Measurements from ENCODE around the gene PGLYRP4.

Gene PGLYRP4

DNA sequence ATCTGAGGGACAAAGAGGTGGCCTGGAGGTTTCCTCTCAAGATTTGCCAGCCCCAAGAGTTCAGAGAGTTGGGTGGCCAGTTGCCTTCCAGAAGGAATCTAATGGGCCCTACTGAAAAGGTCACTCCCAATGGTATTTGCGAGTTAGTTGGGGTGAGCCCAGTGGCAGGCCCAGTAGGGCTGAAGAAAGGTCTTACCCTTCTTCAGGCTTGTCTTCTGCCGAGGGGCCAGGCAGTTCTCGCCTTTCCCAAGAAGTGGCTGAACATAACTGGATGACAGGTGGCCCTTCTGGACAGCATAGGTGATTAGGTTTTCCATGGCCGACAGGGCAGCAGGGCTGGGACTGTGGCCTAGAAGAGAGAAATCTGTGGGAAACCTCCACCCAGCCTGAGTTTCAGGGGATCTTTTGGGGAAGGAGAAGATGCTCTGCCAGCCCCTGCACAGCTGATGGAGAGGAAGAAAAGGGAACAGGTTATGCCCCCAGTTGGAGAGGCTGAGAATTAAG is 7.2 kb downstream of the PGLYRP4 start:
- no peak for DNase-seq (ENCODE audit: low spot score)
- in situ Hi-C loops (cut with MboI; ENCODE audit: low pct_unique_long_range_greater_than_20kb, low sequenced_read_pairs, unreplicated experiment) = no loop called here
- TF ChIP-seq, protein P1, sequence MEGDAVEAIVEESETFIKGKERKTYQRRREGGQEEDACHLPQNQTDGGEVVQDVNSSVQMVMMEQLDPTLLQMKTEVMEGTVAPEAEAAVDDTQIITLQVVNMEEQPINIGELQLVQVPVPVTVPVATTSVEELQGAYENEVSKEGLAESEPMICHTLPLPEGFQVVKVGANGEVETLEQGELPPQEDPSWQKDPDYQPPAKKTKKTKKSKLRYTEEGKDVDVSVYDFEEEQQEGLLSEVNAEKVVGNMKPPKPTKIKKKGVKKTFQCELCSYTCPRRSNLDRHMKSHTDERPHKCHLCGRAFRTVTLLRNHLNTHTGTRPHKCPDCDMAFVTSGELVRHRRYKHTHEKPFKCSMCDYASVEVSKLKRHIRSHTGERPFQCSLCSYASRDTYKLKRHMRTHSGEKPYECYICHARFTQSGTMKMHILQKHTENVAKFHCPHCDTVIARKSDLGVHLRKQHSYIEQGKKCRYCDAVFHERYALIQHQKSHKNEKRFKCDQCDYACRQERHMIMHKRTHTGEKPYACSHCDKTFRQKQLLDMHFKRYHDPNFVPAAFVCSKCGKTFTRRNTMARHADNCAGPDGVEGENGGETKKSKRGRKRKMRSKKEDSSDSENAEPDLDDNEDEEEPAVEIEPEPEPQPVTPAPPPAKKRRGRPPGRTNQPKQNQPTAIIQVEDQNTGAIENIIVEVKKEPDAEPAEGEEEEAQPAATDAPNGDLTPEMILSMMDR (IDR thresholded peaks at IDR 0.05; ENCODE audit: extremely low read depth, insufficient read depth, missing control alignments) = no peak

DNA sequence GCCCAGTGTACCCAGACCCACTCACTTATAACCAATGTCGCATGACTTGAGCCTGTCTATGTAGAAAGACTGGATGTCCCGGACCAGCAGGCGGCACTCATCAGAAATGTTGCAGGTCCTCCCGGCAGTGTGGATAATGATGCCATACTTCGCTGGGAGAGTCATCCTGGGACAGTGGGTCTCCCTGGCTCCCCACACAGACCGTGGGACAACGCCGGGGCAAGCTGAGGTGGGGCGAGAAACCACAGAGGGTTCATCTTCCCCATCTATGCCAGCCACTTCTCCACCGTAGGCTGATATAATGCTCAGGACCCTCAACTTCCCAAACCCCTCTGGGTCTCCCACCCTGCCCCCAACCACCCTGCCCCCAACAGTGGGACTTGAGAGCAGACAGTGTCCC is 8.3 kb downstream of the PGLYRP4 start:
- DNase-seq (ENCODE audit: low spot score) = no peak
- TF ChIP-seq, protein P1 (IDR thresholded peaks at IDR 0.05; ENCODE audit: extremely low read depth, insufficient read depth, missing control alignments) = no peak
- in situ Hi-C loops (cut with MboI; ENCODE audit: low pct_unique_long_range_greater_than_20kb, low sequenced_read_pairs, unreplicated experiment) = no loop called here

DNA sequence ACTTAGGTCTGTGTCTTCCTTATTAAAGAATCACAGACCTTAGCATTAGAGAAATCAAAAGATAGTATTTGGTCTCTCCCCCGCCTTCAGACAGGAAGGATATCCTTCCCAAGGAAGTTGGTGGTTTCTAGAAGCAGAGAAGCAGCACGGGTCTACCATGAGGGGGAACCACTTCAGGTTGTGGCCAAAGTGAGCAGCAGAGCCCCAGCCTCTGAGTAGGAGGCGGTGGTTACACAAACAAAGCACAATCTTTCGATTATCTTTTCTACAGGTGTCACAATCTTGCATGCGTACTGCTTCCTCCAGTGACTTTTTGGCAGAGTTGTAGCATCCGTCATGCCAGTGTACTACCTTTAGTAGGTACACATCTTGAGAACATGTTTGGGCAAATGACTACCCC is 8.8 kb downstream of the PGLYRP4 start:
- TF ChIP-seq, protein P1 (IDR thresholded peaks at IDR 0.05; ENCODE audit: extremely low read depth, insufficient read depth, missing control alignments) = peak; percentile 2
- DNase-seq (ENCODE audit: low spot score) = no peak
- in situ Hi-C loops (cut with MboI; ENCODE audit: low pct_unique_long_range_greater_than_20kb, low sequenced_read_pairs, unreplicated experiment) = no loop called here

DNA sequence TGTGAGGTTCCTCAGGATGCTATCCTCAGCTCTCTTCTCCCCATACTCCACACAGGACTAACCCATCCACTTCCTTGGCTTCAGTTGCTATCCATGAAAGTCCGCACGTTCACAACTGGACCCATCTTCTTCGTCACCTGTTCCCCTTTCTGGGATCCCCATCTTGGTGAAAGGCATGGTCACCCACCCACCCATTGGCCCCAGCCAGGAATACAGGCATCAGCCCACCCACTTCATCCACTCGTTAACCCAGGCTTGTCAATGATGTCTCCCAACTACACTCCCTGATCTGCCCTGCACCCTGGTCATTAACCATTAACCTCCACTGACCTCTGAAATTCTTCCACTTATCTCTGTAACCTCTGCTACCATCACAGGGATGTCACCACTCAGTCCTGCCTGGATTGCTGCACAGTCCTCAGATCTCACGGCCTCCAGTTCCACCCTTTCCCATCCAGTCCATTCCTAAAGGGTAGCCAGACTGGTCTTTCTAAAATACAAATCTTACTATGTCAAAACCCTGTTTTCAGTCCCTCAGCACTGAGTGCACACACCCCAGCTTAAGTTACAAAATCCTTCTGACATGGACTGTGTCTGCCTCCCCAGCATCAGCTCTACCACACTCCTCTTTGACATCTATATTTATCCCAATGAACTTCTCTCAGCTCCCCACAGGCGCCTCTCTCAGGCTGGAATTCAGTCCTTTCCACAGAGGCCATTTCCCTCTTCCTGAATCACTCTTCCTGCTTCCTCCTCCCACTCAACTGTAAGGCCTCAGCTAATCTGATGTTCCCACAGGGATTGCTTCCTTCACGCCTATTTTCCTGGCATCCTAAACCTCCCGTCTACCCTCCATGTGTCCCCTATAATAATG is 10.4 kb downstream of the PGLYRP4 start:
- no peak for DNase-seq (ENCODE audit: low spot score)
- TF ChIP-seq, protein P1 (IDR thresholded peaks at IDR 0.05; ENCODE audit: extremely low read depth, insufficient read depth, missing control alignments) = no peak
- in situ Hi-C loops (cut with MboI; ENCODE audit: low pct_unique_long_range_greater_than_20kb, low sequenced_read_pairs, unreplicated experiment) = no loop called here

DNA sequence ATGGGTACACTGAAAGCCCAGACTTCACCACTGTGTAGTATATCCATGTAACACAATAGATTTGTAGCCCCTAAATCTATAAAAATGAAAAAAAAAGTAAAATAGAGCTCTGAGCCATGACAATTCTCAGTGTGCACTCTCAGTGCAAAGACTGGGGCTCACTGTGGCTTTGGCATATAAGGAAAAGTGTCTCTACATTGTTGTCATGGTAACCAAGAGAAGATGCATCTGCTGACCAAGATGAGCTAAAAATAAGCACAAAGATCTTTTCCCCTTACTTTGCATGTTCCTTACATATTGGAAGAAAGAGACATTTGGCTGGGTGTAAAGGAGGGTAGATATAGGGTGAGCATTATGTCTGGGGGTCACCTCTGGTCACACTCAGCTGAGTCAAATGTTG is 12.0 kb downstream of the PGLYRP4 start:
- in situ Hi-C loops (cut with MboI; ENCODE audit: low pct_unique_long_range_greater_than_20kb, low sequenced_read_pairs, unreplicated experiment) = no loop called here
- TF ChIP-seq, protein P1 (IDR thresholded peaks at IDR 0.05; ENCODE audit: extremely low read depth, insufficient read depth, missing control alignments) = no peak
- no peak for DNase-seq (ENCODE audit: low spot score)

DNA sequence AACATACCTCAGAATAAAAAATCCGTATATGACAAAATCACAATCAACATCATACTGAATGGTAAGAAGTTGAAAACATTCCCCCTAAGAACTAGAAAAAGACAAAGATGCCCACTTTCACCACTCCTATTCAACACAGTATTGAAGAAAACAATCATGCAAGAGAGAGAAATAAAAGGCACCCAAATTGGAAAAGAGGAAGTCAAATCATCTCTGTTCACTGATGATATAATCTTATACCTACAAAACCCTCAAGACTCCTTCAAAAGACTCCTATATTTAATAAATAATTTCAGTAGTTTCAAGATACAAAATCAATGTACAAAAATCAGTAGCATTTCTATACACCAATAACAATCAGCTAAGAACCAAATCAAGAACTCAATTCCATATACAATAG is 14.7 kb downstream of the PGLYRP4 start:
- DNase-seq (ENCODE audit: low spot score) = no peak
- TF ChIP-seq, protein P1 (IDR thresholded peaks at IDR 0.05; ENCODE audit: extremely low read depth, insufficient read depth, missing control alignments) = no peak
- in situ Hi-C loops (cut with MboI; ENCODE audit: low pct_unique_long_range_greater_than_20kb, low sequenced_read_pairs, unreplicated experiment) = no loop called here

All from GM13977 (cell line).